ENCODE data around the gene LRRFIP1.

The LRRFIP1 gene

GRCh38 chr2:237640493-237640998, 13.2 kb downstream of the LRRFIP1 start:
- DNase-seq (ENCODE audit: low read depth), result no peak

- DNase-seq (ENCODE audit: low read depth), result no peak
Measured at GRCh38 chr2:237642038-237642734, 14.8 kb downstream of the LRRFIP1 start.

- DNase-seq (ENCODE audit: low read depth), result no peak
Measured at GRCh38 chr2:237643066-237643465, 15.7 kb downstream of the LRRFIP1 start.

- no peak for DNase-seq (ENCODE audit: low read depth)
Measured at GRCh38 chr2:237643582-237644380, 16.4 kb downstream of the LRRFIP1 start.

GRCh38 chr2:237644381-237644703, 17.0 kb downstream of the LRRFIP1 start:
- DNase-seq (ENCODE audit: low read depth), result no peak

- DNase-seq (ENCODE audit: low read depth), result no peak
Measured at GRCh38 chr2:237645261-237645660, 17.9 kb downstream of the LRRFIP1 start.

GRCh38 chr2:237647176-237648015, 20.0 kb downstream of the LRRFIP1 start:
- no peak for DNase-seq (ENCODE audit: low read depth)

GRCh38 chr2:237648016-237648381, 20.6 kb downstream of the LRRFIP1 start:
- DNase-seq (ENCODE audit: low read depth), result no peak

- no peak for DNase-seq (ENCODE audit: low read depth)
Measured at GRCh38 chr2:237649541-237650454, 22.4 kb downstream of the LRRFIP1 start.

- DNase-seq (ENCODE audit: low read depth), result no peak
Measured at GRCh38 chr2:237650455-237650850, 23.1 kb downstream of the LRRFIP1 start.

GRCh38 chr2:237651761-237652160, 24.4 kb downstream of the LRRFIP1 start:
- no peak for DNase-seq (ENCODE audit: low read depth)

- no peak for DNase-seq (ENCODE audit: low read depth)
Measured at GRCh38 chr2:237652181-237652580, 24.8 kb downstream of the LRRFIP1 start.

- DNase-seq (ENCODE audit: low read depth), result no peak
Measured at GRCh38 chr2:237652854-237653253, 25.5 kb downstream of the LRRFIP1 start.

GRCh38 chr2:237653776-237654558, 26.6 kb downstream of the LRRFIP1 start:
- DNase-seq (ENCODE audit: low read depth), result no peak

- no peak for DNase-seq (ENCODE audit: low read depth)
Measured at GRCh38 chr2:237657063-237657462, 29.7 kb downstream of the LRRFIP1 start.

GRCh38 chr2:237660381-237660900, 33.1 kb downstream of the LRRFIP1 start:
- no peak for DNase-seq (ENCODE audit: low read depth)

- DNase-seq (ENCODE audit: low read depth), result no peak
Measured at GRCh38 chr2:237661270-237661669, 33.9 kb downstream of the LRRFIP1 start.

- no peak for DNase-seq (ENCODE audit: low read depth)
Measured at GRCh38 chr2:237661799-237662328, 34.5 kb downstream of the LRRFIP1 start.

GRCh38 chr2:237662671-237663093, 35.3 kb downstream of the LRRFIP1 start:
- DNase-seq (ENCODE audit: low read depth), result peak; percentile 95

- DNase-seq (ENCODE audit: low read depth), result no peak
Measured at GRCh38 chr2:237663517-237664110, 36.2 kb downstream of the LRRFIP1 start.

Measured in fibroblast of the conjunctiva (primary cell).